Mesothelial cell of epicardium (in vitro differentiated cells): ENCODE data around the gene GSTO2. TPM values are rescaled to one million over a fixed set of nuclear protein-coding genes. Genes with fewer than 3 reads are reported as not detected.
"Not testable (repeated sequence)": the region's sequence is repeated elsewhere in the genome, so short reads cannot be mapped to it uniquely, and the experiment has no call there.

Experiments
- DNase-seq, 2 experiments: peaks; one replicate each; pipeline ENCODE4 v3.0.0; 2021; ENCODE audit warnings: low spot score in 2 of 2; ENCODE audit not compliant: unreplicated experiment in 2 of 2
- H3K27ac Mint-ChIP-seq: 2 replicates; pipeline ENCODE4 v1.8.0; 2021; ENCODE audit warnings: mixed read lengths
- H3K27me3 Mint-ChIP-seq: 2 replicates; pipeline ENCODE4 v1.8.0; 2021; ENCODE audit warnings: low read depth, mixed read lengths
- H3K36me3 Mint-ChIP-seq: 2 replicates; pipeline ENCODE4 v1.8.0; 2021; ENCODE audit warnings: mixed read lengths
- H3K4me1 Mint-ChIP-seq: 2 replicates; pipeline ENCODE4 v1.8.0; 2021; ENCODE audit warnings: mixed read lengths
- H3K4me3 Mint-ChIP-seq: 2 replicates; pipeline ENCODE4 v1.8.0; 2021; ENCODE audit warnings: mild to moderate bottlenecking, moderate library complexity, mixed read lengths
- H3K9me3 Mint-ChIP-seq: 2 replicates; pipeline ENCODE4 v1.8.0; 2021; ENCODE audit warnings: mixed read lengths
- CTCF ChIP-seq: fragments of 200-600 bp; sonication (generic); IDR thresholded peaks from one replicate; pipeline ENCODE4 v1.5.0; 2021; ENCODE audit warnings: antibody characterized with exemption; ENCODE audit not compliant: unreplicated experiment
- total RNA-seq: library from RNA; stranded (reverse); gene quantifications from 3 replicates; pipeline ENCODE4 v1.2.1, GENCODE V29; 2021

The GSTO2 gene
- total RNA-seq, 1 donor from 2014 or later: 11.7 TPM

- Mint-ChIP-seq H3K4me3 (peak overlapping the region; percentile 80), H3K27ac (peak overlapping the region; percentile 25), H3K4me1 (peaks cover 9% of the 10 kb centered on the region), H3K36me3 (no peaks in the 10 kb centered on the region), H3K27me3 (no peaks in the 10 kb centered on the region), H3K9me3 (peaks cover 23% of the 10 kb centered on the region)
- TF ChIP-seq CTCF: no peak
- DNase-seq: no peak
These were observed 36.3 kb upstream of the GSTO2 start for GRCh38 chr10:104232613-104233102.

GRCh38 chr10:104233817-104234216 lies 35.2 kb upstream of the GSTO2 start:
- no peak for DNase-seq
- H3K9me3 Mint-ChIP-seq: peaks cover 23% of the 10 kb centered on the region
- H3K27me3 Mint-ChIP-seq: no peaks in the 10 kb centered on the region
- peak overlapping the region; percentile 52 for H3K4me3 Mint-ChIP-seq
- no peak overlapping the region for H3K27ac Mint-ChIP-seq
- H3K36me3 Mint-ChIP-seq: no peaks in the 10 kb centered on the region
- H3K4me1 Mint-ChIP-seq: peaks cover 9% of the 10 kb centered on the region
- TF ChIP-seq CTCF: no peak

GRCh38 chr10:104234934-104235333 lies 34.0 kb upstream of the GSTO2 start:
- H3K9me3 Mint-ChIP-seq: peaks cover 23% of the 10 kb centered on the region
- H3K4me3 Mint-ChIP-seq: no peak overlapping the region
- no peak for TF ChIP-seq CTCF
- H3K36me3 Mint-ChIP-seq: no peaks in the 10 kb centered on the region
- no peak overlapping the region for H3K27ac Mint-ChIP-seq
- H3K27me3 Mint-ChIP-seq: peaks cover 4% of the 10 kb centered on the region
- H3K4me1 Mint-ChIP-seq: peaks cover 9% of the 10 kb centered on the region
- no peak for DNase-seq

- Mint-ChIP-seq H3K4me3 (no peak overlapping the region), H3K27me3 (peaks cover 7% of the 10 kb centered on the region), H3K27ac (no peak overlapping the region), H3K4me1 (peaks cover 9% of the 10 kb centered on the region), H3K36me3 (no peaks in the 10 kb centered on the region), H3K9me3 (peaks cover 23% of the 10 kb centered on the region)
- no peak for TF ChIP-seq CTCF
- DNase-seq: no peak
These were observed 33.2 kb upstream of the GSTO2 start for GRCh38 chr10:104235801-104236200.

GRCh38 chr10:104240078-104240477 lies 28.9 kb upstream of the GSTO2 start:
- peaks cover 4% of the 10 kb centered on the region for H3K4me1 Mint-ChIP-seq
- H3K4me3 Mint-ChIP-seq: no peak overlapping the region
- DNase-seq: no peak
- TF ChIP-seq CTCF: no peak
- peaks cover 12% of the 10 kb centered on the region for H3K9me3 Mint-ChIP-seq
- H3K27me3 Mint-ChIP-seq: peaks cover 7% of the 10 kb centered on the region
- H3K36me3 Mint-ChIP-seq: no peaks in the 10 kb centered on the region
- no peak overlapping the region for H3K27ac Mint-ChIP-seq

- Mint-ChIP-seq H3K9me3 (peaks cover 18% of the 10 kb centered on the region), H3K27ac (no peak overlapping the region), H3K4me1 (peaks cover 4% of the 10 kb centered on the region), H3K36me3 (no peaks in the 10 kb centered on the region), H3K4me3 (no peak overlapping the region), H3K27me3 (peaks cover 7% of the 10 kb centered on the region)
- TF ChIP-seq CTCF: no peak
- no peak for DNase-seq
These were observed 26.4 kb upstream of the GSTO2 start for GRCh38 chr10:104242545-104242944.

GRCh38 chr10:104243009-104243408 lies 26.0 kb upstream of the GSTO2 start:
- not testable (repeated sequence) for H3K27ac Mint-ChIP-seq, DNase-seq, H3K4me3 Mint-ChIP-seq, H3K4me1 Mint-ChIP-seq, H3K27me3 Mint-ChIP-seq, H3K36me3 Mint-ChIP-seq
- peaks cover 18% of the 10 kb centered on the region for H3K9me3 Mint-ChIP-seq
